Measurements from ENCODE around the gene SSPN. TPM values are rescaled to one million over a fixed set of nuclear protein-coding genes. Genes with fewer than 3 reads are reported as not detected.

SSPN gene
- total RNA-seq (2022; extraction: Qiagen RNA extraction; ENCODE audit: low read depth) = 0.19 to 0.82 TPM (median 0.52 TPM) in 5 replicates

GRCh38 chr12:26195250-26195640, at the start of gene SSPN:
Gene SSPN, plus strand, starts transcription at chr12:26195573. Its CDS starts 100 bp downstream, at chr12:26195673.

Other genes starting within 250 kb of the SSPN start
- 6.4 to 11.2 TPM (median 9.7 TPM) in 5 replicates for gene RASSF8, start 236.9 kb upstream of the SSPN start, total RNA-seq (2022; extraction: Qiagen RNA extraction; ENCODE audit: low read depth)
- 0.66 to 2.2 TPM (median 0.87 TPM) in 5 replicates for gene BHLHE41, start 70.5 kb upstream of the SSPN start, total RNA-seq (2022; extraction: Qiagen RNA extraction; ENCODE audit: low read depth)

All from A549 treated with RU486 at 1 μM for 4 hours (cell line).